Activated CD8-positive, alpha-beta memory T cell treated with anti-CD3 and anti-CD28 coated beads, Interleukin-2, amount 50 U/mL, for 24 hours (primary cell): ENCODE measurements around the gene LEPROT.
"Not testable (repeated sequence)": the region's sequence is repeated elsewhere in the genome, so short reads cannot be mapped to it uniquely, and the experiment has no call there.

Source experiments
- DNase-seq: peaks from one replicate; pipeline ENCODE4 v3.0.0-alpha.2; 2020; ENCODE audit errors: extremely low read depth

LEPROT gene

GRCh38 chr1:65437616-65438015, 17.1 kb downstream of the LEPROT start:
- no peak for DNase-seq

- DNase-seq = no peak
Observed at GRCh38 chr1:65440322-65440900, 19.9 kb downstream of the LEPROT start.

- DNase-seq = no peak
Observed at GRCh38 chr1:65440915-65441314, 20.4 kb downstream of the LEPROT start.

GRCh38 chr1:65441464-65441863, 21.0 kb downstream of the LEPROT start:
- no peak for DNase-seq

GRCh38 chr1:65442442-65442841, 22.0 kb downstream of the LEPROT start:
- no peak for DNase-seq

- DNase-seq = no peak
Observed at GRCh38 chr1:65443647-65444046, 23.2 kb downstream of the LEPROT start.

- no peak for DNase-seq
Observed at GRCh38 chr1:65444128-65444640, 23.7 kb downstream of the LEPROT start.

GRCh38 chr1:65445837-65446236, 25.4 kb downstream of the LEPROT start:
- DNase-seq = no peak

GRCh38 chr1:65449214-65449823, 28.9 kb downstream of the LEPROT start:
- no peak for DNase-seq

GRCh38 chr1:65455678-65456077, 35.2 kb downstream of the LEPROT start:
- DNase-seq = not testable (repeated sequence)

GRCh38 chr1:65456481-65456880, 36.0 kb downstream of the LEPROT start:
- no peak for DNase-seq

GRCh38 chr1:65457868-65458267, 37.4 kb downstream of the LEPROT start:
- DNase-seq = no peak

GRCh38 chr1:65458730-65459396, 38.4 kb downstream of the LEPROT start:
- no peak for DNase-seq

GRCh38 chr1:65459397-65459768, 38.9 kb downstream of the LEPROT start:
- DNase-seq = no peak

GRCh38 chr1:65465837-65466236, 45.4 kb downstream of the LEPROT start:
- not testable (repeated sequence) for DNase-seq

- DNase-seq = no peak
Observed at GRCh38 chr1:65467536-65467935, 47.1 kb downstream of the LEPROT start.

- DNase-seq = no peak
Observed at GRCh38 chr1:65469126-65469888, 48.8 kb downstream of the LEPROT start.

- DNase-seq = no peak
Observed at GRCh38 chr1:65469889-65470340, 49.4 kb downstream of the LEPROT start.

- DNase-seq = no peak
Observed at GRCh38 chr1:65470766-65471165, 50.3 kb downstream of the LEPROT start.

GRCh38 chr1:65471213-65471833, 50.9 kb downstream of the LEPROT start:
- no peak for DNase-seq

GRCh38 chr1:65471861-65472332, 51.4 kb downstream of the LEPROT start:
- no peak for DNase-seq

GRCh38 chr1:65476327-65476726, 55.9 kb downstream of the LEPROT start:
- no peak for DNase-seq
